A549 (cell line): ENCODE results near the gene CMPK1. TPM values are rescaled to one million over a fixed set of nuclear protein-coding genes. Genes with fewer than 3 reads are reported as not detected.

Experiments used
- ATAC-seq, 2 experiments: fragments of 200-7000 bp in 1 of 2; fragments of >200 bp in 1 of 2; cut with Nextera tagmentation in 1 of 2; cut with Tn5 transposase in 1 of 2; 3 replicates each; pipeline versions ENCODE4 v1.8.0 to v1.9.1; 2018 to 2020; ENCODE audit warnings: mild to moderate bottlenecking in 1 of 2, moderate library complexity in 1 of 2
- CTCF ChIA-PET: fragments of 300-600 bp; sonication (Branson Sonifier 250); formaldehyde crosslinking; extraction: SDS; loops from one replicate; lab custom pipeline; 2021; ENCODE audit warnings: antibody characterized with exemption, inconsistent platforms; lab: Yijun Ruan, JAX
- POLR2A ChIA-PET: fragments of 350-600 bp; formaldehyde crosslinking; extraction: SDS; loops from one replicate; lab custom pipeline; 2021; ENCODE audit warnings: antibody characterized with exemption, inconsistent platforms; lab: Yijun Ruan, JAX
- DNase-seq, 2 experiments: peaks; one replicate each; pipeline versions ENCODE4 v3.0.0 to v3.0.0-alpha.2; 2011 to 2016; ENCODE audit warnings: low read depth in 1 of 2, low spot score in 1 of 2
- FAIRE-seq: peaks from 2 replicates; lab custom pipeline; 2011; peaks lifted over from hg19 to GRCh38; lab: Jason Lieb, UNC
- H3K27ac ChIP-seq, 2 experiments: fragments of >200 bp; sonication (Bioruptor Twin); formaldehyde crosslinking; 3 replicates each; pipeline ENCODE4 v1.5.1; 2016 to 2017
- H3K4me1 ChIP-seq: fragments of >200 bp; sonication (Bioruptor Twin); formaldehyde crosslinking; 3 replicates; pipeline ENCODE4 v1.6.1; 2016
- H3K4me2 ChIP-seq: fragments of >200 bp; sonication (Bioruptor Twin); formaldehyde crosslinking; 3 replicates; pipeline ENCODE4 v1.6.1; 2016
- H3K4me3 ChIP-seq: fragments of >200 bp; sonication (Bioruptor Twin); formaldehyde crosslinking; 3 replicates; pipeline ENCODE4 v1.5.1; 2016
- H3K9me3 ChIP-seq: fragments of >200 bp; sonication (Bioruptor Twin); formaldehyde crosslinking; 3 replicates; pipeline ENCODE4 v1.6.1; 2016
- BHLHE40 ChIP-seq: IDR thresholded peaks from 2 replicates; pipeline ENCODE4 v1.6.1; 2012; ENCODE audit warnings: low read depth, low read length, inconsistent platforms
- ELK1 ChIP-seq: fragments of 150-350 bp; IDR thresholded peaks from 2 replicates; pipeline ENCODE4 v1.6.1; 2014; ENCODE audit warnings: low read depth, mild to moderate bottlenecking, low read length
- EP300 ChIP-seq, 2 experiments: fragments of >200 bp; sonication (Bioruptor Twin); formaldehyde crosslinking; IDR thresholded peaks; 2 replicates in 1 of 2; 3 replicates in 1 of 2; pipeline ENCODE4 v1.6.1; 2016 to 2017
- ESRRA ChIP-seq: fragments of 150-350 bp; IDR thresholded peaks from 2 replicates; pipeline ENCODE4 v1.6.1; 2014; ENCODE audit warnings: mild to moderate bottlenecking, low read length, borderline replicate concordance
- FOSB ChIP-seq: fragments of 250-450 bp; sonication (Bioruptor Pico); IDR thresholded peaks from 2 replicates; pipeline ENCODE4 v1.5.0; 2020; ENCODE audit warnings: mild to moderate bottlenecking, moderate library complexity
- FOSL2 ChIP-seq, 2 experiments: fragments of 450-650 bp in 1 of 2; fragments of >200 bp in 1 of 2; sonication (Bioruptor Twin) in 1 of 2; formaldehyde crosslinking; IDR thresholded peaks; 2 replicates each; pipeline versions ENCODE4 v1.5.0 to v1.6.1; 2016 to 2020; ENCODE audit warnings: mild to moderate bottlenecking in 1 of 2, moderate library complexity in 1 of 2
- GATA3 ChIP-seq: IDR thresholded peaks from 2 replicates; pipeline ENCODE4 v1.6.1; 2012; ENCODE audit warnings: borderline replicate concordance
- HDAC2 ChIP-seq: fragments of 200-600 bp; sonication (generic); IDR thresholded peaks from 2 replicates; pipeline ENCODE4 v1.6.1; 2016
- HOXA7 ChIP-seq: fragments of 250-450 bp; sonication (Bioruptor Pico); IDR thresholded peaks from 2 replicates; pipeline ENCODE4 v1.5.0; 2020; ENCODE audit warnings: mild to moderate bottlenecking, moderate library complexity
- HOXB13 ChIP-seq: fragments of 250-450 bp; sonication (Bioruptor Pico); IDR thresholded peaks from 2 replicates; pipeline ENCODE4 v1.5.0; 2020; ENCODE audit warnings: low read depth, mild to moderate bottlenecking, moderate library complexity
- KDM1A ChIP-seq: fragments of 200-600 bp; sonication (generic); IDR thresholded peaks from 2 replicates; pipeline ENCODE4 v1.6.1; 2016; ENCODE audit warnings: low read depth, mild to moderate bottlenecking
- MAFK ChIP-seq: fragments of 450-650 bp; IDR thresholded peaks from 2 replicates; pipeline ENCODE4 v1.6.1; 2014; ENCODE audit not compliant: partially characterized antibody
- MAZ ChIP-seq: fragments of 150-350 bp; IDR thresholded peaks from 2 replicates; pipeline ENCODE4 v1.6.1; 2014; ENCODE audit warnings: antibody characterized with exemption, low read depth, low read length, borderline replicate concordance
- MYC ChIP-seq: IDR thresholded peaks from 2 replicates; pipeline ENCODE4 v1.6.1; 2012; ENCODE audit warnings: mild to moderate bottlenecking, inconsistent platforms, low read length, improper control_type of control experiment, borderline replicate concordance
- NPAS2 ChIP-seq: fragments of 250-450 bp; sonication (Bioruptor Pico); IDR thresholded peaks from 2 replicates; pipeline ENCODE4 v1.8.0; 2022; ENCODE audit warnings: mild to moderate bottlenecking, moderate library complexity, borderline replicate concordance
- NR3C1 ChIP-seq: fragments of >200 bp; sonication (Bioruptor Twin); formaldehyde crosslinking; IDR thresholded peaks from 3 replicates; pipeline ENCODE4 v1.6.1; 2017
- PHF8 ChIP-seq: fragments of 200-600 bp; sonication (generic); IDR thresholded peaks from 2 replicates; pipeline ENCODE4 v1.6.1; 2016; ENCODE audit warnings: low read depth, mild to moderate bottlenecking, antibody characterized with exemption, moderate library complexity, borderline replicate concordance
- POLR2A ChIP-seq: IDR thresholded peaks from 2 replicates; pipeline ENCODE4 v1.6.1; 2012; ENCODE audit warnings: mild to moderate bottlenecking, low read length
- RCOR1 ChIP-seq: fragments of 150-350 bp; IDR thresholded peaks from 2 replicates; pipeline ENCODE4 v1.6.1; 2014; ENCODE audit warnings: antibody characterized with exemption, low read length, low read depth
- SMC3 ChIP-seq: fragments of >200 bp; sonication (Bioruptor Twin); formaldehyde crosslinking; IDR thresholded peaks from 3 replicates; pipeline ENCODE4 v1.6.1; 2018; ENCODE audit warnings: inconsistent platforms
- SREBF2 ChIP-seq: fragments of 450-650 bp; IDR thresholded peaks from 2 replicates; pipeline ENCODE4 v1.6.1; 2014; ENCODE audit warnings: mild to moderate bottlenecking, moderate library complexity
- USF2 ChIP-seq: fragments of 450-650 bp; IDR thresholded peaks from 2 replicates; pipeline ENCODE4 v1.6.1; 2014; ENCODE audit warnings: antibody characterized with exemption
- ZFP36 ChIP-seq: fragments of 450-650 bp; IDR thresholded peaks from 2 replicates; pipeline ENCODE4 v1.6.1; 2014; ENCODE audit warnings: borderline replicate concordance; ENCODE audit not compliant: partially characterized antibody
- ZNF302 ChIP-seq: fragments of 250-450 bp; sonication (Bioruptor Pico); IDR thresholded peaks from 2 replicates; pipeline ENCODE4 v1.9.0; 2021; ENCODE audit warnings: inconsistent platforms, mild to moderate bottlenecking, moderate library complexity
- ZSCAN20 ChIP-seq: fragments of 250-450 bp; sonication (Bioruptor Pico); IDR thresholded peaks from 2 replicates; pipeline ENCODE4 v1.8.0; 2022; ENCODE audit warnings: mild to moderate bottlenecking, moderate library complexity
- WGBS: methylation state at CpG from one replicate; pipeline ENCODE4 v1.1.6; 2017; ENCODE audit errors: missing lambda C conversion rate; 5-methylcytosine and 5-hydroxymethylcytosine counted together
- polyA plus RNA-seq, 4 experiments: library from polyadenylated mRNA; depleted of rRNA in 3 of 4; stranded (reverse); fragments of >200 nt; fragmentation: RNase III in 1 of 4; extraction: RNeasy Plus Mini Kit Qiagen cat#74134 plus additional on column Dnase treatment in 1 of 4; gene quantifications; 2 replicates in 3 of 4; 3 replicates in 1 of 4; pipeline ENCODE4 v1.2.3, GENCODE V29; 2011 to 2017

Gene CMPK1
- polyA plus RNA-seq, 2 of the 4 experiments (the other 2 are of a cell fraction) = 89.3 to 103 TPM

GRCh38 chr1:47395433-47395832, 61.8 kb downstream of the CMPK1 start:
- ChIA-PET POLR2A (no interaction called here), CTCF (interaction anchor here (0.8 to 1.4 kb wide), 3 partner anchors 29 to 314 kb away, joined by 3 to 5 read pairs (median 3); partner anchors contain the start of gene FOXD2)
- H3K27ac ChIP-seq = no peak overlapping the region
- H3K4me3 ChIP-seq = no peak overlapping the region
- no peak overlapping the region for H3K4me2 ChIP-seq
- TF ChIP-seq RCOR1 = no peak
- no peak for TF ChIP-seq KDM1A
- TF ChIP-seq EP300 (IDR thresholded peaks at IDR 0.05) = no peak
- TF ChIP-seq USF2 = no peak
- TF ChIP-seq ELK1 = no peak
- no peak for TF ChIP-seq HDAC2
- TF ChIP-seq HOXB13 (CRISPR knock-in tag) = no peak
- no peak for TF ChIP-seq ZFP36
- TF ChIP-seq GATA3 = no peak
- no peak for TF ChIP-seq SREBF2
- no peak for TF ChIP-seq BHLHE40
- TF ChIP-seq FOSL2 (IDR thresholded peaks at IDR 0.05) = no peak
- TF ChIP-seq FOSL2 (CRISPR knock-in tag; IDR thresholded peaks at IDR 0.05) = no peak
- no peak for TF ChIP-seq MYC
- no peak for TF ChIP-seq HOXA7 (CRISPR knock-in tag)
- no peak for TF ChIP-seq SMC3
- no peak for TF ChIP-seq MAZ
- TF ChIP-seq NPAS2 (CRISPR knock-in tag) = no peak
- TF ChIP-seq NR3C1 = no peak
- no peaks in the 10 kb centered on the region for H3K9me3 ChIP-seq
- H3K4me1 ChIP-seq = no peaks in the 10 kb centered on the region
- ATAC-seq (no peak), DNase-seq (no peak), FAIRE-seq (no peak)
- 68% methylated on average over 3 of the region's 3 CpGs for WGBS

GRCh38 chr1:47396671-47397196, 63.1 kb downstream of the CMPK1 start:
- Histone ChIP-seq H3K4me1 (no peaks in the 10 kb centered on the region), H3K27ac (no peak overlapping the region), H3K4me3 (no peak overlapping the region), H3K9me3 (no peaks in the 10 kb centered on the region), H3K4me2 (no peak overlapping the region)
- no peak for TF ChIP-seq GATA3
- TF ChIP-seq ZSCAN20 = no peak
- TF ChIP-seq ELK1 = no peak
- no peak for TF ChIP-seq ZNF302
- no peak for TF ChIP-seq MAFK
- TF ChIP-seq ESRRA = no peak
- TF ChIP-seq FOSB (CRISPR knock-in tag) = no peak
- no peak for TF ChIP-seq POLR2A
- no peak for TF ChIP-seq PHF8
- ChIA-PET CTCF (no interaction called here), POLR2A (no interaction called here)
- FAIRE-seq (no peak), ATAC-seq (no peak), DNase-seq (no peak)
- 79% methylated on average over 5 of the region's 6 CpGs for WGBS
